ENCODE data around the gene CACHD1. TPM values are rescaled to one million over a fixed set of nuclear protein-coding genes. Genes with fewer than 3 reads are reported as not detected.

Gene CACHD1
- total and polyA plus RNA-seq, 2 of the 8 experiments (the other 6 are each of a cell fraction or from before 2014, with no cell fraction given), result 22.2 to 42.5 TPM

GRCh38 chr1:64579767-64580166, 109.8 kb downstream of the CACHD1 start (continued):
- TF ChIP-seq GABPA (IDR thresholded peaks at IDR 0.05; ENCODE audit: borderline replicate concordance, insufficient read depth, low read length), result no peak
- TF ChIP-seq CTCF (IDR thresholded peaks at IDR 0.05; ENCODE audit: control extremely low read depth in 1 of 3, insufficient read depth in 1 of 3, low read depth in 1 of 3, low read length in 3 of 3), result no peak
- no peak for TF ChIP-seq TAF7 (optimal IDR thresholded peaks at IDR 0.05; ENCODE audit: borderline replicate concordance, low read depth, low read length)
- TF ChIP-seq CHD2 (IDR thresholded peaks at IDR 0.05; ENCODE audit: low read length), result no peak
- no peak for TF ChIP-seq KDM5A (IDR thresholded peaks at IDR 0.05; ENCODE audit: low read length)

Measured in H1 (cell line).